A549 treated with DMSO at 1 μM for 4 hours (cell line): Measurements from ENCODE around the gene NFKB2. TPM values are rescaled to one million over a fixed set of nuclear protein-coding genes. Genes with fewer than 3 reads are reported as not detected.

Source experiments
- total RNA-seq: library from RNA; stranded (reverse); fragments of 200-300 nt; extraction: Qiagen RNA extraction; gene quantifications from 5 replicates; pipeline ENCODE4 v1.2.3, GENCODE V29; 2022; ENCODE audit warnings: low read depth

The NFKB2 gene
- total RNA-seq = 73.7 to 124 TPM (median 95.5 TPM) in 5 replicates

DNA sequence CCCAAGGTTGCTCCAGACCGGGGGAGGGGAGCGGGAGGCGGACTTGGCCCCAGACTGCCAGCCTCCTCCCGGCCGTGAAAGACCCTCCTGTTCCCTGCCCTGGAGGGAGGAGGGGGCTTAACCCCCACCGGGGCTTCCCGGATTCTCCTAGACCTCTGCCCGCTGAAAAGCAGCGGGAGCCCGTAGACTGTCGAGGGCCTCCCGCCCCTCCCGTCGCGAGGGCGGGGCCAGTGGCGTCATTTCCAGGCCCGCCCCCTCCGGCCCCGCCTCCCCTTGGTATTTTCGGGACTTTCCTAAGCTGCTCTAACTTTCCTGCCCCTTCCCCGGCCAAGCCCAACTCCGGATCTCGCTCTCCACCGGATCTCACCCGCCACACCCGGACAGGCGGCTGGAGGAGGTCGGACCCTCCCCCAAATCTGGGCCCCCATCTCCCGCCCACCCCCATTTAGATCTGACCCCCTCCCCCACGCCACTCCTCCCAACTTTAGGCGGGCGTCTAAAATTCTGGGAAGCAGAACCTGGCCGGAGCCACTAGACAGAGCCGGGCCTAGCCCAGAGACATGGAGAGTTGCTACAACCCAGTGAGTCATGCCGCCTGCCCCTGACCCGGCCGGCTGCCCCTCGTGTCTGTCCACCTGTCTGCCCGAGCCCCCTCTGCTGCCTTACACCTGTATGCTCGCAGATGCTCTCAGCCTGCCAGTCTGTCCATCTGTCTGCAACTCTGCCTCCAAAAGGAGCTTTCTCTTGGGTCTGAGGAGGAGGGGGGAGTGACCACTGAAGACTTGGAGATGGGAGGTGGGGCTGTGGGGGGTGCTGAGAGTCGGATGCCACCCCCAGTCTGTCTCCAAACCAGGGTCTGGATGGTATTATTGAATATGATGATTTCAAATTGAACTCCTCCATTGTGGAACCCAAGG is at the start of gene NFKB2:
NFKB2 (plus strand) TSS at position 306 of the 917 bp plus-strand sequence; CDS start at position 561, 255 bp downstream.

DNA sequence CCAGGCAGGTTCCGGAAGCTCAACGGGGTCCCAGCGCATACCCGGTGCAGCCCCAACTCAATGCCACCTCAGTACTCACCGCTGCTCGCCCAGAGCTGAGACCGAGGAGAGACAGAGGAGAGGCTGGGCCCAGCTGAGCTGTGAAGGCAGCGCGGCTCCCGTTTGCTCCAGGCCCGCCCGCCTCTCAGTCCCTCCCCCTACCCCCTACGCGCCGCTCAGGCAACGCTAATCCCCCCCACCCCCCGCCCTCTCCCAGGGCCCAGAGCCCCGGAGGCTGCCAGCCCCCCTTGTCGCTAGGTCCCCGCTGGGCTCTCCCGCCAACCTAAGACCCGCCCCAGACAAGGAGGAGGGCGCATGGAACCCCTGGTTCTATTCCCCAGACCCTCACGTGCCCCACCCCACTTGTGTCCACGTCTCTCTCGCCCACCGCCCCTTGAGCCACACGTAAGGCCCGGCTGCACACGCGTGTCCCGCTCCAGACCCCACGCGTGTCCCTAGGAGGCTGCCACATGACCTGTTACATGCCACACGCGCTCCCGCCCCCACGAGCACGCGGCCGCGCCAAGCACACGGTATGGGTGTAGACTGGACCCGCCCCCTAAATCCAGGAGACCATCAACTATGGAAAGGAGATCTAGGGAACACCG is 23.2 kb downstream of the NFKB2 start, which contains the start of gene PSD:
PSD (minus strand) TSS at position 164 of the 647 bp plus-strand sequence. CDS start 1,747 bp downstream, outside the sequence.

GRCh38 chr10:102420714-102421506 is 25.4 kb downstream of the NFKB2 start, which contains the start of gene FBXL15:
Gene FBXL15 (plus strand): TSS chr10:102420836. CDS start chr10:102421130, 294 bp downstream.

GRCh38 chr10:102432162-102432950 is 36.9 kb downstream of the NFKB2 start, which contains the start of gene CUEDC2:
Gene CUEDC2 (minus strand): TSS chr10:102432574. CDS start chr10:102425188, 7,386 bp downstream.

DNA sequence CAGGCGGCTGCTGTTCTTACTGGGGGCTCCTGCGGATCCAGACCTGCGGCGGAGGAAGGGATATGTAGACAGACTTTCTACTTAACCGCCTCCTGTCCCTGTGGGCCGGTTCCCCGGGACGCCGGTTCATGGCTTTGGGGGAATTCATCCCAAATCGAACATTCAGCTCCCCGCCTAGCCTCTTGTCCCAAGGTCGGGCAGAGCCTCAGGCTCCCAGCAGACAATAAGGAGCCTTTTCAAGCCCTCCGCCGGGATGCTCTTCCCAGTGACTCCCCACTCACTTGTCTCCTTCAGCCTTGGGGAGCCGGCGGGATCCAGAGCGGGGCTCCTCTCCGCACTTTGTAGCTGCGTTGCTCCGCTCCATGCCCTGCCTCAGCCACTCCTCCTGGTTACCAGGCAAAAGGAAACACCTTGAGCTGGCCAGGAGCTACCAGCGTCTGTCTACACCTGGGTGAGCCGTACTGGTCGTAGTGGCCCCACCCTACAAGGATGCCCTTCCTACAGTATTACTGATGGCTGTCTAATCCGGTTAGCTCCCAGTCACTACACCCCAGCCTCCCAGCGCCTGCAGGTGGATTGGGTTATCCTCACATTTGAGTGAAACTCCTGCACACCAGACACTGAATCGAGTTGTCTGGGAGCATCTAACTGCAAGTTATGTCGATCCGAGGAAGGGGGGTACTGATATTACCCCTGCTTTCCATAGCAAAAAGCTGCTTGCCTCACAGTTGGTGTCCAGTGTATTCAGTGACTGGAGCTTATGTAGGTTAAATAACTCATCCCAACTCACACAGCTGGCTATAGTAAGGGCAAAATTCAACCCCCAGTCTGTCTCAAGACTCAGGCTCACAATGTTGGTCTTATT is 55.8 kb downstream of the NFKB2 start, which contains the start of gene C10orf95:
C10orf95 (minus strand) TSS at position 439 of the 865 bp plus-strand sequence. CDS start 450 bp downstream, outside the sequence.

Other genes with a start within 250 kb of the NFKB2 start
- gene NOLC1, start 243.3 kb upstream of the NFKB2 start, total RNA-seq = 198 to 200 TPM (median 200 TPM) in 5 replicates
- gene ELOVL3, start 169.4 kb upstream of the NFKB2 start, total RNA-seq = 0.22 to 0.39 TPM (median 0.23 TPM) in 5 replicates
- 0.25 to 0.37 TPM (median 0.30 TPM) in 4 of 5 replicates, not detected in the other for gene PITX3, start 154.2 kb upstream of the NFKB2 start, total RNA-seq
- gene GBF1, start 150.2 kb upstream of the NFKB2 start, total RNA-seq = 20.4 to 29.7 TPM (median 27.3 TPM) in 5 replicates
- gene PSD, start 23.1 kb downstream of the NFKB2 start, total RNA-seq = 0.51 to 0.80 TPM (median 0.64 TPM) in 5 replicates
- 5.5 to 11.6 TPM (median 8.9 TPM) in 5 replicates for gene FBXL15, start 25.1 kb downstream of the NFKB2 start, total RNA-seq
- gene CUEDC2, start 36.9 kb downstream of the NFKB2 start, total RNA-seq = 61.4 to 65.1 TPM (median 63.5 TPM) in 5 replicates
- gene C10orf95, start 55.8 kb downstream of the NFKB2 start, total RNA-seq = 0.09 to 0.26 TPM (median 0.16 TPM) in 5 replicates
- gene ACTR1A, start 107.0 kb downstream of the NFKB2 start, total RNA-seq = 86.9 to 99.1 TPM (median 94.4 TPM) in 5 replicates
- 5.7 to 8.8 TPM (median 7.2 TPM) in 5 replicates for gene SUFU, start 108.3 kb downstream of the NFKB2 start, total RNA-seq
- gene TRIM8, start 248.8 kb downstream of the NFKB2 start, total RNA-seq = 42.0 to 51.5 TPM (median 46.3 TPM) in 5 replicates